GM21526 (cell line): ENCODE data around the gene TNRC18.

Experiments used
- ATAC-seq: cut with Tn5 transposase; IDR thresholded peaks from one replicate; pipeline ENCODE4 v1.9.1; 2021; ENCODE audit warnings: moderate library complexity; ENCODE audit not compliant: unreplicated experiment, low FRiP score

Gene TNRC18

GRCh38 chr7:5430612-5430947 lies 6.9 kb upstream of the TNRC18 start:
- ATAC-seq, result no peak

- no peak for ATAC-seq
Observed at GRCh38 chr7:5429857-5430611, 6.4 kb upstream of the TNRC18 start.

DNA sequence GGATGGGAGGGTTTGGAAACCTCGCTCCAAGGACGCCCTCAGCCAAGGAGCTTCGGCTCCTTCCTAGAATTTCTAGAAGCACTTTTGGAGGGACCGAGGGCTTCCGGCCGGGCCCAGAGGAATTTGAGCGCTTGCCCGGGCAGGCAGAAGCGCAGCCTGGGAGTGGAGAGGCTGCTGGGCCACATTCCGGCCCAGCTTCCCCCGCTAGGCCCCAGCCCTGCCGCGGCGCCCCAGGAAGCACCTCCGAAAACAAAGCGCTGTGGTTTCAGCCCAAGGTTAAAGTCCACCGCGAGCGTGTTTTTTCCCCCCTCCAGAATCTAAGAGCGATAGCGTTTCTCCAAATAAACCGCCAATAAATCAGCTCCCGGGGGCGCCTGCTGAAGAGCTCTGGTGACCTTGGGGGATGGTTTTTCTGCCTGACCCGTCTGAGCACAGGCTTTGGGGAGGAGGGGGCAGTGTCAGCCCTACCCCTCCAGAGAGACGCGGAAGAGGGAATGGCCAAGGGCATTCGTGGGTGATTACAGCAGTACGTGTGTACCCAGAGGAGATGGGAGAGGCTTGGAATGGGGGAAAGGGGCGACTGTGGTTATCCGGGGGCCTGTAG lies 5.7 kb upstream of the TNRC18 start:
- no peak for ATAC-seq

GRCh38 chr7:5428478-5429252 lies 5.0 kb upstream of the TNRC18 start:
- ATAC-seq, result no peak

GRCh38 chr7:5426226-5426475 lies 2.5 kb upstream of the TNRC18 start:
- no peak for ATAC-seq

DNA sequence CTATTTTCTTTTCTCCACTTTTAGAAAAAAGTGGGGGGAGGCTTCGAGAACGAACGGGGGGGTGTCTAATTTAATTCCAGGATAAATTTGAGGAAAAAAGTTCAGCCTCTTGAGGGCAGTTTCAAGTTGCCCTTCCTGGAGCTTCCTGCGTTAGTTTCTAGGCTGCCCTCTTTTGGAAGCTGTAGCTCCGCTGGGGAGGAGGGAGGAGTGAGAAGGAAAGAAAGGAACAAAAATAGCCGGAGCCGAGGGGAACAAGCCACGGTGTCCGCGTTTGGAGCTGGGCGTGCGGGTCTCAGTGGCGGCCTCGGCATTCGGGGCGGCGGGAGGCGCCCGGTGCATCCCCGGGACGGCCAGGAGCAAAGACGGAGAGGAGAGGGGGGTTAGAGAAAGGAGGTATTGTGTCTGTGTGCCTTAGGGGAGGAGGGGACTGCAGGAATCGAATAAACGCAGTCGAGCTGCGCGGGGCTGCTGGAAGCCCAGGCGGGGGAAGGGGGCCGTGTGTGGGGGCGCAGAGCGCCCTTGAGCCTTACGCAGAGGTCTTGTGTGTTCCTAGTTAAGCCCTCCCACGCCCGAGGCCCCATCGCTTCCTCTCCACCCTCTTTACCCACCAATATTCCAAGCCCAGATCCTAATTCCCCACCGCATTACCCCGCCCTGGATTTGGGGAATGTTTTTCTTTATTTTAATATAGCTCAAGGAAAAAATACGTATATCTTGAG lies 2.0 kb upstream of the TNRC18 start:
- ATAC-seq, result no peak

- no peak for ATAC-seq
Observed at GRCh38 chr7:5424749-5425506, 1.3 kb upstream of the TNRC18 start.

DNA sequence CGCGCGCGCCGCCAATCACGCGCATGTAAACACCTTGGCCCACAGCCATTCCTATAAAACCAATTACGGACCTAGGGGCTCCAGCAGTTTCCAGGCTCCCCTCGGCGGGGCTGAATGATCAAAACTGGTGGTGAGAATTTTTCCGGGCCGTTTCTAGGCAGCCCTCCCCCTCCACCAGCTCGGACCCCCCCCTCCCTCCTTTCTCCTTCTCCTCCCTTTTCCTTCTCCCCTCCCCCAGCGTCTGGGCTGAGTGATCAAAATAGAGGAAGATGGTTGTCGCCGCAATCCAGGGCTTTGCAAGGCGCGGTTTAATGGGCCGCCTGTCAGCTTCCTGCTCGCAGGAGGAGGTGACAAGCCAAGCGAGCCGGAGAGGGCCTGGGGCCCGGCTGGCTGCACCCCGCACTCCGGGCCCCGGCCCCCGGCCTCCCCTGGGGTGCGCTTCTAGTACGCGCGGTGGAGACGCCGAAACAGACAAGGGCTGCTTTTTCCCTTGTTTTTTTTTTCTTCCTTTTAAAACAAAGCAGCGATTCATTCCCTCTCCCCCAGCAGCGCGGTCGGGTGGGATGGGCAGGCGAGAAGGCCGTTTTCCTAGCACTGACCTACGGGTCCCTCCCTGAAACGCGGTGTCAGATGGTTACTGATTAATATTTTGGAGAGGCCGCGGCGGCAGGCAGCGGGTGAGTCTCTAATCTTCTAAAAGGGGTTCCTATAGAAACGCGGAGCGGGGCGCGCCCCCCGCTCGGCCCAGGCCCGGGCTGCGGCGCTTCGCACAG lies 528 bp upstream of the TNRC18 start:
- ATAC-seq, result no peak

- ATAC-seq, result no peak
Observed at GRCh38 chr7:5422396-5423305, 983 bp downstream of the TNRC18 start.

DNA sequence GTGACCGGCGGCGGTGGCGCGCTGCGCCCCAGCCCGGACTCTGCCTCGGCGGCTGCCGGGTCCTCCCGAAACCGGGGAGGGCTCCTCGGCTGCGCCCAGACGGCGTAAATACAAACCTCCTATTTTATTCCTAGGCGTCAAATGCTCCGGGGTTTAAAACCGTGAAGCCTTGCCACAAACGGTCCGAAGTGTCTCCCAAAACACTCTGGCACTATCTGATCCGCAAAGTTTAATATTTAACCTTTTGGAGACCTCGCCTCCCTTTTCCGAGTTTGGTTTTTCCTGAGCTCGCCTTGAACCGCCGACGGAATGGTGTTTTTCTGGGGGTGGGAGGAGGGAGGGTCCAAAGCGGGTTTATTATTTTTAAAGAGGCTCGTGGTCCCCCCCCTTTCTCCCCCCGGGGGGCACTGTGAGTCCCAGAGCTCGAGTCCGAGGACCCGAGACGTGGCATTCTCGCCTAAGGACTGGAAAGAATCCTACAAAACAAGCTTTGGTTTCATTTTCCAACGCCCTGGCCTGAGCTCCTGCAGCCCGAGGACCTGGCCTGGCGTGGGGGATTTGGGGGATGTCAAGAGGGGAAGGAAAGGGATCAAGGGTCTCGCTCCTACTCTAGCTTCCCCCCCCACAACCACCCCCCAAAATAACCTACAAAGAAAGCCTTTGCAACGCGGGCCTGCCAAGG lies 1.8 kb downstream of the TNRC18 start:
- no peak for ATAC-seq

DNA sequence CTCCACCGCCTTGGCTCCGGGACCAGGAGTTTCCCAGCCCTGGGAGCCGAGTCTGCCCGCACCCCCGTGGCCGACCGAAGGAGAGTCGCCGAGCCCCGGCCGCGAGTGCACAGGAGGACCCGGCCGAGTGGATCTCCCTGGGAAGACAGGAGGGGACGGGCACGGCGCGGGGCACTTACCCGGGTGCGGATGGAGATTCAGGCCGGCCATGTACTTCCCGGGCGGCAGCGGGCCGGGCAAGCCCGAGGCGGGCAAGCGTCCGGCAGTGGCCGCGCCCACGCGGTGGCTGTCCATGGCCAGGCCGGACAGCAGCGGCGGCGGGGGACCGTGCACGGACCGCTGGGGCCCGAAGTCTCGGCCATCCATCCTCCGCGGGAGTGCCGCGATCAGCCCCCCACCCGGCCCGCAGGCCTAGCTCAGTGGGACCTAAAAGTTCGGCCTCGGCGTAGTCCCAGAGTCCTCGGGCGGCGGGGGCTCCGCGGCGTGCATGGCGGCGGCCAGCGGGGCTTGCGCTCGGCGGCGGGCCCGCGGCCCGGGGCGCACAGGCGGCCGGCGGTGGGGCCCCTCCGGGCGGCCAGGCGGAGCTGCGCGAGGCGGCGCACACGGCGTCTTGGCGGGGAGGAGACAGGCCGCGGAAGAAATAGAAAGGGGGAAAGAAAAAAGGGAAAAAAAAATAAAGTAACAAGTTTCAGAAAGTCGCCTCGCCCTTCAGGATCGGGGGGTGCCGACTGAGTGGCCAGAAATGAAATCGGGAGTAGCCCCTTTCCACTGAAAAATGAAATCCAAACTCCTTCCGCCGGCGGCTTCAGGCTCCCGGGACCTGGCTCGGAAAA lies 2.5 kb downstream of the TNRC18 start:
- ATAC-seq, result no peak

- no peak for ATAC-seq
Observed at GRCh38 chr7:5420067-5420880, 3.4 kb downstream of the TNRC18 start.

DNA sequence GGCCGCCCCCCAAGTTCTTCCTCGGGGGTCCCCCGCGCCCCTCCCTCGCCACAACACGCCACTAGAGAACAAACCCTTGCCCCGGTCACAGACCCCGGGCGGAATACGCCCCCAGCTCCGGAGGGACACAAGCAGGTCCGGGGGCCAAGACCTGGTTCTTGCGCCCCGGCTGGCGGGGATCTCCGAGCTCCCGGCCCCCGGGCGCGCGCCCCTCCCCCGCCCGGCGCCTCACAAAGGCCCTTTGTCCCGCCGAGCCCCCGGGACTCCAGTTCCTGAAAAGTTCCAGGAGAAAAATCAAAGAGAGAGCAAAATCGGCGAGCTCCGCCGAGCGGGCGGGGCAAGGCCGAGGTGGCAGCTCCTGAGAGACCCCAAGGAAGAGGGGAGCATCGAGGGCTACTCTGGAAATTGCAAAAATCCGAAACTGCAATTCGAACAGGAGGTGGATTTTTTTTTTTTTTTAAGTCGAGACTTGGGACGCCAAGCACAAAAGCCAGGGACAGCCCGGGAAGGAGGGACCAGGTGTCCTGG lies 4.0 kb downstream of the TNRC18 start:
- ATAC-seq, result no peak

GRCh38 chr7:5418285-5418582 lies 5.4 kb downstream of the TNRC18 start:
- no peak for ATAC-seq

DNA sequence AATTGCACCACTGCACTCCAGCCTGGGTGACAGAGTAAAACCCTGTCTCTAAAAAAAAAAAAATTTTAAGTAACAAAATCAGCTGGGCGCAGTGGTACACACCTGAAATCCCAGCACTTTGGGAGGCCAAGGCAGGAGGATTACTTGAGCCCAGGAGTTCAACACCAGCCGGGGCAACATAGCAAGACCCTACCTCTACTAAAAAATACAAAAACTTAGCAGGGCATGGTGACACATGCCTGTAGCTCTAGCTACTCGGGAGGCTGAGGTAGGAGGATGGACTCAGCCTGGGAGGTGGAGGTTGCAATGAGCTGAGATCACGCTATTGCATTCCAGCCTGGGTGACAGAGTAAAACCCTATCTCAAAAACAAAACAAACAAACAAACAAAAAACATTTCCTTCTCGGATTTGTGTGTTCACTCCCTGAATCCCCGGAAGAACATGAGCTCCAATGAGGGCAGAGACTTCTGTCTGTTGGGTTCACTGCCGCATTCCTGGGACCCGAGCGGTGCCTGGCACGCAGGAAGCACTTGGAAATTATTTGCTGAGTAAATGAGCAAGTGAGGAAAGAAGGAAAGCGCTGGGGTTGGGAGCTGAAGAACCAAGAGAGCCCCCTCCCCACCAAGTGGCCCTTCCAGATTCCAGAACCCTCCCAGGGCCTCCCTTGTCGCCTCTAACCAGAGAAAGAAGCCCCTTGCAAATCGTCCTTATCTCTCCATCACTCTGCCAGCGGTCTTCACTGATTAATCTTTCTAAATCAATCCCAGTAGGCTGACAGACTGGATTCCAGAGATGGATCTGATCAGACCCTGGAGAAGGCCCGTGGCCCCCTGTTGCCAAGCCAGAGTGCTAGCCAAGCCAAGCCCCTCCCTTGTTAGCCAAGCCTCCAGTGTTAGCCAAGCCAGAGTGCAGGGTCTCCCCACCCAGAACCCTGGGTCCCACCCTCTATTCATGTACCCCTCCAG lies 6.2 kb downstream of the TNRC18 start:
- no peak for ATAC-seq

DNA sequence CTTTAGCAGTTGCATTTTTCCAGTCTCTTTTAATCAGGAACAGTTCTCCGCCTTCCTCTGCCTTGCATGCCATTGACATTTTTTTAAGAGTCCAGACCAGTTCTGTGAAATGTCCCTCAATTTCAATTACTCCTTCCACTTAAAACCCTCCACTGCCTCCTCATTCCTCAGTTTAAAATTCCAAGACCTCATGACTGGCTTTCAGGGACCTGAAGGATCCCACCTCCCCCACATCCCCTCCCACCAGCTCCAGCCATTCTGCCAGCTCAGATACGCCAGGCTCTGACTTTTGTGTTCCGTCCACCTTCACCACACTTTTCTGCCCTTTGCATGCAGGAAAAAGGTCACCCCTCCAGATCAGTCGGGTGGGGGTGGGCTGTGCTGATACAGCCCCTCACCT lies 8.7 kb downstream of the TNRC18 start:
- ATAC-seq, result no peak
